ENCODE results near the gene ENHO.

- peak in 5 of 6 experiments; percentile 4 to 57 (median 38) for TF ChIP-seq CTCF (IDR thresholded peaks at IDR 0.05)
- TF ChIP-seq POLR2A (IDR thresholded peaks at IDR 0.05) = no peak
These were observed 24.3 kb upstream of the ENHO start for GRCh38 chr9:34546834-34547827.

All from thyroid gland (tissue), 4 donors.